HG02623 (cell line): ENCODE data around the gene GULP1.
"Not testable (repeated sequence)": the region's sequence is repeated elsewhere in the genome, so short reads cannot be mapped to it uniquely, and the experiment has no call there.

Experiments used
- ATAC-seq: cut with Tn5 transposase; IDR thresholded peaks from one replicate; pipeline ENCODE4 v1.9.1; 2021; ENCODE audit warnings: moderate library complexity; ENCODE audit not compliant: unreplicated experiment

Gene GULP1

GRCh38 chr2:188292348-188293239 is 920 bp downstream of the GULP1 start:
- ATAC-seq = no peak

DNA sequence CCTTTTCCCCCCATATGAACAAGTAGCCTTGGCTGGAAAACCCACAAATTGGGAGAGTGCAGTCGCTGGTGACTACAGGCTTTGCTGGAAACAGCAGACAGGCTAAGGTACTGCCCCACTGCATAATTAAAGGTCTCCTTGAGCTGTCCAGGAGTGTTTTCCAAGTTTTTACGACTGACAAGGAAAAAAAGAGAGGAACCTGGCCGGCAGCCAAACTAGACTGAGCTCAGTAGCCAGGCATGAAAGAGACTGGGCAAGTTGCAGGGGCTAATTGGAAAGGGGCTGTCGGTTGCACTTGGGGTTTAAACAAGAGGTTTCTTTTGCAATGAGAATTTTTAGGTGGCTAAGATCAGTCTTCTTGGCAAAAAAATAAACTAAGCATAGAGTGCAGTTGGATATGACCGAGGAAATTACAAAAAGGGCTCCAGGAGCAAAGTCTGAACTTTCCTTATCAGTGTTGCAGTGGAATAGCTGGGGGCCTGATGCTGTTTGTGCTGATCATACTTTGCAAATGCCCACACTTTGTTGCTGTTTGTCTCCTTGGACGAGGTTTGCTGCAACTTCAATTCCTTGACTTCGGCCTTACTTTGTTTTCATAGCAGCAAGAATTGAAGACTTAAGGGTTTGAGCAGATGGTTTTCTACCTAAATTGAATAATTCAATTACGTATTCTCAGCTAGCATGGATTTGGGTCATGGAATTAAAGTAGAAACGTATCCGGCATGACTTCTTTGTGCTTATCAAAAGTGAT is 2.1 kb downstream of the GULP1 start:
- ATAC-seq = no peak

DNA sequence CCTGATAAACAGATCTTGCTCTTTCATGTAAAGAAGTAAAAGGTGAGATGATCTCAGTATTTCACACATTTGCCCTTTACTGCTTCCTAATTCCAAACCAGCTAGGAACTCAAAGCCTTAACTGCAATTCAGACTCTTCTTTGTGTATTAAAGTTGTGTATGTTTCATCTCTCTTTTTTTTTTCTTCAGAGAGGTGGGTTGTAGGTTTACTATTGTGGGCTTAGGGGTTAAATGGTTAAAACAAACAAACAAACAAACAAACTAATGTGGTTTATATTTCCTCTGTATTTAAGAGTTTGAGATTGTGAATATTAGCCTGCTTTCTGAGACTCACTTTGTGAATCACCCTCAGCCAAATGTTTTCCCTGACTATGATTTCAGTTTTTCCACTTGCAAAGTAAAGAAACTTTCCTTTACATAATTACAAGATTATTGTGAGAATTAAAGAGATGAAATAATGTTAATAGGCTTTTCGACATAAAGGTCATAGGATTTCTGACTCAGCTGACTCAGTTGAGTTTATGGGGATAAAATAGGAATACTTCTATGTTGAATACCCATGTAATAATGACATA is 2.8 kb downstream of the GULP1 start:
- no peak for ATAC-seq

DNA sequence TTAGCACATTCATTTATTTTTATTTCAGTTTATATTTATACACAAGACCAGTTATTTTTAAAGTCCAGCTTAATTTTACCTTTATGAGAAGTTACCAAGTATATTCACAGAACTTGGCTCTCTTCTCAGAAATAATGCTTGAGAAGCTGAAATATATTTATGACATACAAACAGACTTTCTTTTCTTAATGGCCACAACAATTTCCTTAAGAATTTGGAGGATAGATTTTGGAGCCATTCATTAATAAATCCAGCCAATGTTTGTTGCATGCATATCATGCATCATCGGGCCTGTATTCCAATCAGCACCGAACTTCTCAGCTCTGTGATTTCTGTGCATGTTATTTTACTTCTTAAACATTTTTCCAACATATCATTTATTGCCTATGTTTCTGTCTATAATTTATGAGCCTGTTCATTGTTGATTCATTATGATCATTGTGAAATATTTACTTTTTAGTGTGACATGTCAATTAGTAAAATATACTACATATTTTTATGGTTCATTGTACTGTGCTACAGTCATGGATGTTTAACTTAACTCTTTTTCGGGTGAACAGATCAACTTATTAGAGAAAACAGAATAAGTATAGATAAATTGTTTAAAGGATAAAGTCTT is 3.5 kb downstream of the GULP1 start:
- ATAC-seq = no peak

- no peak for ATAC-seq
Observed at GRCh38 chr2:188297978-188298377, 6.3 kb downstream of the GULP1 start.

GRCh38 chr2:188298937-188299371 is 7.3 kb downstream of the GULP1 start:
- not testable (repeated sequence) for ATAC-seq

GRCh38 chr2:188303363-188304031 is 11.8 kb downstream of the GULP1 start:
- no peak for ATAC-seq

- no peak for ATAC-seq
Observed at GRCh38 chr2:188305271-188305670, 13.6 kb downstream of the GULP1 start.

DNA sequence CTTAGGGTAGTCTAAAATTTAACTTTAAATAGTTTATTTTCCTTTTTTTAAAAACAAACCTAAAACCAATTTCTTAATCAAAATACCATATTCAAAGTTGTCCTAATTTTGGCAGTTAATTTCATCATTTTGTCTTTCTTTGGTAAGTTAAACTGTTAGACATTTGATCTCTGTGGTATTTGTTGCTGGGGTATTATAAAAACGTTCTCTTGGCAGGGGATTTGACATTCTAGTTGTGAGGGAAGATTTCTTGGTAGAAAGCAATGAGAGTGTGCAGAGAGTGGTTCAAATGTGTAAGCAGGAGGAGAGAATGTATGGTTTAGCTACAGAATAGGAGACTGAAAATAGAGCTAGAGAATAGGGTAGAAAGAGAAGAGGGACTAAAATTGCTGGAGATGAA is 14.6 kb downstream of the GULP1 start:
- ATAC-seq = no peak

- no peak for ATAC-seq
Observed at GRCh38 chr2:188307850-188308283, 16.2 kb downstream of the GULP1 start.

DNA sequence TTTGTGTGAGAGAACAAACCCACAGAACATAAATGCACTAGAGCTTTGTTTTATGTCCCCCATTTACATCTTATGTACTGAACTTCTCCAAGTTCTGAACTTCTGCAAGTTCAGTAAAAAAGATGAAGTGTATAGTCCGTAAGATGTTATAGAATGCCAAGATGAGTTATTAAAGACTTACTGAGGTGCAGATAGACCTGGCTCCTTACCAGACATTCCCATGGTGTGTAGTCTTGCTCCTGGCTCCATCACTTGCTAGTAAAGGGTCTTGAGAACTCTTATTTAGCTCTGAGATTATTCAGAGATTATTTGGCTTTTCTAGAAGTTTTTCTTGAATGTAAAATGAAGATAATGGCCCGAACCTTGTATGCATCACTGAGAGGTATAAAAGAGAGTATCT is 16.8 kb downstream of the GULP1 start:
- no peak for ATAC-seq

DNA sequence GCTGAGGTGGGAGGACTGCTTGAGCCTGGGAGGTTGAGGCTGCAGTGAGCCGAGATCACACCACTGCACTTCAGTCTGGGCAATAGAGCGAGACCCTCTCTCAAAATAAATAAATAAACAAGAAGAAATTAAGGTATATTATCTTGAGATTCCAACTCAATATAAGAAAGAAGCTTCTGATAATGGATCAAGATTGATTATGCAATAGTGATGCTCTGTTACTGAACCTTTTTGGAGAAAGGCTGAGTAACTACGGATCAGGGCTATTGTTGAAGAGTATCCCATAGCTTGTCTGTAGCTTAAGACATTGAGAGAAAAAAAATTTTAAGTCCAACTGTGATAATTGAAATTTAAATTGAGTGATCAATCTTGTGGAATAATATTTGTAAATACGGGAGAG is 17.7 kb downstream of the GULP1 start:
- no peak for ATAC-seq

- ATAC-seq = no peak
Observed at GRCh38 chr2:188314314-188315054, 22.8 kb downstream of the GULP1 start.

DNA sequence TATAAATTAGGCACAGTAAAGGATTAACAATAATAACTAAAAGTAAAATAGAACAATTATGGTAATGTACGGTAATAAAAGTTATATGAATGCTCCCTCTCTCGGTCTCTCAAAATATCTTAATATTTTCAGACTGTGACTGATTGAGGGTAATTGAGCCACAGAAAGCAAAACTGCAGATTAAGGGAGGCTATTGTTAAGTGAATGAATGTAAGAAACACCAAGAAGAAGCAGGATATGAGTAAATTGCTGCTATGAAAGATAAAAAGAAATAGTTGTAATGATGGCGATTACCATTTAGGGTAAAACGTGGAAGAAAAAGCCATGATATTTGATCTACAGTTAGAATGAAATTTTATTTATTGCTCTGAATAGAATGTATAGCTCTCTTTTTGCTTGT is 24.1 kb downstream of the GULP1 start:
- no peak for ATAC-seq

GRCh38 chr2:188316342-188316741 is 24.7 kb downstream of the GULP1 start:
- ATAC-seq = no peak

DNA sequence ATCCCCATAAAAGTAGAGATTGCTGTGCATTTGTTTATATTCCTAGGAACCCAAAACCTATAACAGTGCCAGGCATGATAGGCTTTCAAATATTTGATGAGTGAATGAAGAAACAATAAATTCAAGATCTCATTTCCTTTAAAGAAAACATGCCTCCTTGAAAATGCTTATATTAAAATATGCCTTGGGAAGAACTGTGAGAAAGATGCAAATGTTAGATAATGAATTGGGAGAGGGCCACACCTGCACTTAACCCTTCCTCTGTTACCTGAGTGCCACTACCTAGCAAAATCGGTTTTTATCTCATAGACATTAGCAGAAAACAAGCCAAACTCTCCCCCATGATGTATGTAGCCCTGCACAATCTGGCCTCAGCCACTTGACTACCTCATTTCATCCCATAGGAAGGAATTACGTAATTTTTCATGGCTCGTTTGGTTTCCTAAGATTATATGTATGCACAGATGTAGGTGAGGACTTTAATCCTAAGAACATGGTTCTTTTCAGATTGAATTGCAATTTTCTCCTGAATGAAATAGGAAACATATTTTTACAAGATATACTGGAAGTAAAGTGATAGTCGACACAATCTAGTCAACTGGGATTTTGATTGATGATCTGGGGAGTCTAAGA is 25.2 kb downstream of the GULP1 start:
- ATAC-seq = no peak

- ATAC-seq = no peak
Observed at GRCh38 chr2:188318161-188318749, 26.6 kb downstream of the GULP1 start.

DNA sequence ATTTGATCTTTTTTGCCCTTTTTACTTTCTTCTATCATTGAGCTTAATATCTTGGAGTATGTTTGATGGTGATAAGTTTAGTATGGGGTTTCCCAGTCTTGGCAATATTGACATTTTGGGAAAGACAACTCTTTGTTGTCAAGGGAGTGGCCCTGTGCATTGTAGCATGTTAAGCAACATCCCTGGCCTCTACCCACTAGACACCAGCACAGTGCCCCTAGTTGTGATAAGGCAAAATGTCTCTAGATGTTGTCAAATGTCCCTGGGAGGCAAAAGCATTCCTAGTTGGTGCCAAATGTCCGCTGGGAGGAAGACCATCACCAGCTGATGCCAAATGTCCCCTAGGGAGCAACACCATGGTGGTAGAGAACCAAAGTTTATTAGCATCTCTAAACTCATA is 28.2 kb downstream of the GULP1 start:
- no peak for ATAC-seq

DNA sequence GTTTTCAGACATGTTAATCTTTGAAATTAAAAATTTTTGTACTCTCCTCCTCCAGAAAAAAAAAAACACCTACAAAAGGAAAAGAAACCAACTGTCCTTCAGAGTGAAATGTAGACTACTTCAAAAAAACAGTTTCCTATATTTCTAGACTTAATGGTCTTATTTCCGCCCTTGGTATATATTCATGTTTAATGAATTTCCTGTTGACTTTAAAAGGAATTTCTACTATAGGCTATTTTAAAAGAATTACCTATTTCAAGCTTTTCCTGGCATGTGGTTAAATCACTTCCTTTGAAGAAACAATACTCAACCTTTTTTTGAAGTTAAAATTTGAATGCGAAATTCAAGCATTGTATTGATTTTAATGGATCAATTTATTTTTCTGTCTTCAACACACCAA is 29.2 kb downstream of the GULP1 start:
- no peak for ATAC-seq
